Spleen (tissue), 11 donors: ENCODE measurements around the gene CSTPP1. TPM values are rescaled to one million over a fixed set of nuclear protein-coding genes. Genes with fewer than 3 reads are reported as not detected.
"Not testable (repeated sequence)": the region's sequence is repeated elsewhere in the genome, so short reads cannot be mapped to it uniquely, and the experiment has no call there.

Experiments used
- DNase-seq: peaks from one replicate; pipeline ENCODE4 v3.0.0-alpha.2; 2020
- H3K27ac ChIP-seq, 8 donors: fragments of 200-600 bp; sonication (generic) in 7 of 8; 1 replicate in 4 of 8; 2 replicates in 4 of 8; pipeline versions ENCODE4 v1.5.0 to v1.8.0; 2016 to 2021; ENCODE audit warnings: inconsistent platforms in 4 of 8, mild to moderate bottlenecking in 4 of 8, moderate library complexity in 1 of 8
- H3K27me3 ChIP-seq, 7 donors: fragments of 200-600 bp; sonication (generic) in 6 of 7; replicated peaks in 1 of 7; 1 replicate in 4 of 7; 2 replicates in 3 of 7; pipeline versions ENCODE4 v1.5.0 to v1.8.0; 2016 to 2021; ENCODE audit warnings: inconsistent platforms in 3 of 7, mild to moderate bottlenecking in 1 of 7
- H3K36me3 ChIP-seq, 6 donors: fragments of 200-600 bp; sonication (generic) in 5 of 6; 1 replicate in 4 of 6; 2 replicates in 2 of 6; pipeline versions ENCODE4 v1.5.0 to v1.8.0; 2016 to 2021; ENCODE audit warnings: inconsistent platforms in 2 of 6
- H3K4me1 ChIP-seq, 6 donors: fragments of 200-600 bp; sonication (generic) in 5 of 6; 1 replicate in 3 of 6; 2 replicates in 3 of 6; pipeline versions ENCODE4 v1.5.0 to v1.8.0; 2016 to 2021; ENCODE audit warnings: inconsistent platforms in 3 of 6
- H3K4me3 ChIP-seq, 8 donors: fragments of 200-600 bp; sonication (generic) in 7 of 8; 1 replicate in 4 of 8; 2 replicates in 4 of 8; pipeline versions ENCODE4 v1.5.0 to v1.8.0; 2016 to 2021; ENCODE audit warnings: inconsistent platforms in 4 of 8, mild to moderate bottlenecking in 4 of 8, moderate library complexity in 2 of 8
- H3K9me3 ChIP-seq, 8 donors: fragments of 200-600 bp; sonication (generic) in 7 of 8; 1 replicate in 4 of 8; 2 replicates in 4 of 8; pipeline versions ENCODE4 v1.5.0 to v1.8.0; 2016 to 2021; ENCODE audit warnings: inconsistent platforms in 4 of 8
- CTCF ChIP-seq, 11 experiments: fragments of 200-600 bp in 7 of 11; fragments of 450-650 bp in 4 of 11; sonication (generic) in 4 of 11; IDR thresholded peaks in 8 of 11; conservative IDR thresholded peaks in 3 of 11; 1 replicate in 7 of 11; 2 replicates in 4 of 11; pipeline versions ENCODE4 v1.4.0 to v1.8.0; 2016 to 2021; ENCODE audit warnings: antibody characterized with exemption in 11 of 11, inconsistent platforms in 4 of 11, mild to moderate bottlenecking in 1 of 11
- POLR2A ChIP-seq, 3 donors: fragments of 450-650 bp; IDR thresholded peaks; one replicate each; pipeline ENCODE4 v1.5.1; 2017; ENCODE audit warnings: antibody characterized with exemption in 3 of 3, mild to moderate bottlenecking in 1 of 3
- POLR2AphosphoS5 ChIP-seq, 3 donors: sonication (generic); formaldehyde crosslinking; IDR thresholded peaks; one replicate each; pipeline ENCODE4 v1.5.1; 2017; ENCODE audit warnings: antibody characterized with exemption in 3 of 3
- WGBS, 5 donors: extraction: QIAGEN DNeasy Blood & Tissue Kit in 3 of 5; methylation state at CpG; one replicate each; pipeline versions ENCODE4 v1.1.5 to v1.1.7; 2013 to 2018; 5-methylcytosine and 5-hydroxymethylcytosine counted together
- intact Hi-C: fragments of 100-400 bp; cut with DNase I; formaldehyde crosslinking; loops from one replicate; pipeline ENCODE4 v1.15.0; 2023; ENCODE audit warnings: low total_unique reads
- polyA plus RNA-seq, 3 donors: library from polyadenylated mRNA; stranded (reverse); fragments of 200-250 nt; gene quantifications; one replicate each; pipeline ENCODE4 v1.2.1, GENCODE V29; 2013
- total RNA-seq, 7 donors: library from RNA; depleted of rRNA in 3 of 7; stranded (reverse); fragments of >200 nt in 3 of 7; fragmentation: NEBNext Ultra II Directional in 4 of 7; extraction: Animal tissue kit (Norgen Biotek cat#: 25700) in 4 of 7; gene quantifications; one replicate each; pipeline versions ENCODE4 v1.1.0 to v1.2.1, GENCODE V29; 2016 to 2021
- donor health status: healthy with polysubstance abuse.
- donor health status: DM: no; HTN: no; CAD: no; lungs with moderate emphysema.
- donor health status: DM: no; HTN: no; CAD: no.
- donor health status: Bipolar disorder and iron deficiency.
- donor health status: healthy.
- donor health status: DM: no; HTN: no; CAD: no.
- donor health status: DM: yes; HTN: yes; CAD: no.

Gene CSTPP1
- total and polyA plus RNA-seq, 10 donors: 8.6 to 23.0 (median 14.4) TPM

- no peak overlapping the region for H3K27ac ChIP-seq
These were observed 264.5 kb downstream of the CSTPP1 start for GRCh38 chr11:47201015-47201414.

GRCh38 chr11:47202576-47202975, 266.0 kb downstream of the CSTPP1 start:
- intact Hi-C loops: no loop called here
- no peak for TF ChIP-seq POLR2AphosphoS5 (IDR thresholded peaks at IDR 0.05)
- TF ChIP-seq CTCF (IDR thresholded peaks at IDR 0.05 in 8 of 11, conservative IDR thresholded peaks at IDR 0.05 in 3 of 11): no peak
- TF ChIP-seq POLR2A (IDR thresholded peaks at IDR 0.05): no peak
- no peak for DNase-seq
- no peaks in the 10 kb centered on the region for H3K36me3 ChIP-seq
- H3K27me3 ChIP-seq: peaks cover 0 to 4% (median 0%) of the 10 kb centered on the region in 7 donors
- H3K4me3 ChIP-seq: no peak overlapping the region
- no peak overlapping the region for H3K27ac ChIP-seq
- no peaks in the 10 kb centered on the region for H3K4me1 ChIP-seq
- no peaks in the 10 kb centered on the region for H3K9me3 ChIP-seq
- 75 to 82% (median 77%) methylated on average over 5 of the region's 5 CpGs for WGBS, 5 donors

More at GRCh38 chr11:47201015-47201414, 264.5 kb downstream of the CSTPP1 start:
- Histone ChIP-seq H3K36me3 (no peaks in the 10 kb centered on the region), H3K9me3 (no peaks in the 10 kb centered on the region), H3K27me3 (peaks cover 0 to 4% (median 0%) of the 10 kb centered on the region in 7 donors), H3K4me3 (no peak overlapping the region), H3K4me1 (no peaks in the 10 kb centered on the region)
- TF ChIP-seq POLR2A (IDR thresholded peaks at IDR 0.05): no peak
- intact Hi-C loops: no loop called here
- no peak for DNase-seq
- 80 to 86% (median 81%) methylated on average over 4 of the region's 4 CpGs for WGBS, 5 donors

- 73 to 87% (median 81%) methylated on average over 2 of the region's 2 CpGs for WGBS, 5 donors
- DNase-seq: no peak
- intact Hi-C loops: no loop called here
- Histone ChIP-seq H3K9me3 (no peaks in the 10 kb centered on the region), H3K27ac (no peak overlapping the region), H3K4me3 (no peak overlapping the region), H3K27me3 (peaks cover 0 to 4% (median 0%) of the 10 kb centered on the region in 7 donors), H3K4me1 (no peaks in the 10 kb centered on the region), H3K36me3 (no peaks in the 10 kb centered on the region)
- TF ChIP-seq POLR2A (IDR thresholded peaks at IDR 0.05) (no peak), CTCF (IDR thresholded peaks at IDR 0.05 in 8 of 11, conservative IDR thresholded peaks at IDR 0.05 in 3 of 11) (no peak), POLR2AphosphoS5 (IDR thresholded peaks at IDR 0.05) (no peak)
These were observed 268.1 kb downstream of the CSTPP1 start for GRCh38 chr11:47204637-47204989.

- H3K4me3 ChIP-seq, DNase-seq, H3K9me3 ChIP-seq, intact Hi-C loops, H3K27ac ChIP-seq, H3K27me3 ChIP-seq, H3K36me3 ChIP-seq, H3K4me1 ChIP-seq: not testable (repeated sequence)
- WGBS, 5 donors: 83 to 95% (median 88%) methylated on average over 5 of the region's 5 CpGs
These were observed 270.0 kb downstream of the CSTPP1 start for GRCh38 chr11:47206577-47206976.

- TF ChIP-seq CTCF (IDR thresholded peaks at IDR 0.05 in 8 of 11, conservative IDR thresholded peaks at IDR 0.05 in 3 of 11) (no peak), POLR2AphosphoS5 (IDR thresholded peaks at IDR 0.05) (no peak), POLR2A (IDR thresholded peaks at IDR 0.05) (no peak)
- no peaks in the 10 kb centered on the region for H3K27me3 ChIP-seq
- WGBS, 5 donors: 81 to 88% (median 86%) methylated on average over 6 of the region's 6 CpGs
- no peaks in the 10 kb centered on the region for H3K36me3 ChIP-seq
- H3K4me1 ChIP-seq: no peaks in the 10 kb centered on the region
- H3K4me3 ChIP-seq: no peak overlapping the region
- DNase-seq: no peak
- no peak overlapping the region for H3K27ac ChIP-seq
- intact Hi-C loops: no loop called here
- H3K9me3 ChIP-seq: no peaks in the 10 kb centered on the region
These were observed 270.9 kb downstream of the CSTPP1 start for GRCh38 chr11:47207459-47207858.

- H3K4me1 ChIP-seq, DNase-seq, H3K27ac ChIP-seq, H3K27me3 ChIP-seq, H3K36me3 ChIP-seq, H3K9me3 ChIP-seq, intact Hi-C loops, H3K4me3 ChIP-seq: not testable (repeated sequence)
- 91 to 96% (median 93%) methylated on average over 13 of the region's 13 CpGs for WGBS, 5 donors
These were observed 271.5 kb downstream of the CSTPP1 start for GRCh38 chr11:47208008-47208552.
